Endothelial cell of umbilical vein (primary cell): ENCODE data around the gene ZNF764. TPM values are rescaled to one million over a fixed set of nuclear protein-coding genes. Genes with fewer than 3 reads are reported as not detected.

Experiments used
- BruUV-seq: library from RNA; stranded (reverse); fragments of 400-500 nt; replicated peaks from 2 replicates; lab custom pipeline; 2021; lab: Mats Ljungman, UMichigan
- CTCF ChIA-PET: fragments of 300-600, 350-600 bp; sonication (Branson Sonifier 250); formaldehyde crosslinking; loops from one replicate; lab custom pipeline; 2021; ENCODE audit warnings: antibody characterized with exemption, inconsistent platforms; lab: Charles Lee
- POLR2A ChIA-PET: fragments of 300-600, 350-600 bp; sonication (Branson Sonifier 250); formaldehyde crosslinking; loops from one replicate; lab custom pipeline; 2021; ENCODE audit warnings: antibody characterized with exemption, inconsistent platforms; lab: Charles Lee
- DNase-seq: peaks from one replicate; pipeline ENCODE4 v3.0.0-alpha.2; 2011; ENCODE audit warnings: low read depth, low spot score
- FAIRE-seq: peaks from 2 replicates; lab custom pipeline; 2011; peaks lifted over from hg19 to GRCh38; lab: Jason Lieb, UNC
- H2AFZ ChIP-seq: 2 replicates; pipeline ENCODE4 v1.6.0; 2012; ENCODE audit warnings: low read depth, low read length, control low read depth, inconsistent platforms
- H3K27ac ChIP-seq: 2 replicates; pipeline ENCODE4 v1.5.1; 2011; ENCODE audit warnings: low read depth, mild to moderate bottlenecking, control low read depth, low read length, moderate library complexity; ENCODE audit not compliant: insufficient read depth
- H3K27me3 ChIP-seq, 2 experiments: 2 replicates each; pipeline versions ENCODE4 v1.6.0 to v1.6.1; 2011; ENCODE audit warnings: low read length in 2 of 2, mixed read lengths in 1 of 2; ENCODE audit not compliant: control insufficient read depth in 2 of 2, insufficient read depth in 2 of 2
- H3K36me3 ChIP-seq, 2 experiments: 2 replicates in 1 of 2; 3 replicates in 1 of 2; pipeline ENCODE4 v1.5.1; 2011; ENCODE audit warnings: low read length in 2 of 2, mild to moderate bottlenecking in 1 of 2, moderate library complexity in 1 of 2; ENCODE audit not compliant: control insufficient read depth in 2 of 2, insufficient read depth in 2 of 2; ENCODE audit errors: extremely low read depth in 1 of 2
- H3K4me1 ChIP-seq: 3 replicates; pipeline ENCODE4 v1.5.1; 2011; ENCODE audit warnings: mild to moderate bottlenecking, low read length; ENCODE audit not compliant: control insufficient read depth, insufficient read depth; ENCODE audit errors: extremely low read depth
- H3K4me2 ChIP-seq: 2 replicates; pipeline ENCODE4 v1.6.1; 2011; ENCODE audit warnings: low read length, control low read depth, mixed read lengths; ENCODE audit not compliant: insufficient read depth
- H3K4me3 ChIP-seq, 3 experiments: fragments of 200-600 bp in 1 of 3; sonication (generic), shearing (Covaris generic) in 1 of 3; replicated peaks in 1 of 3; 2 replicates each; pipeline ENCODE4 v1.5.1; 2011 to 2016; ENCODE audit warnings: control low read depth in 3 of 3, low read length in 3 of 3, mild to moderate bottlenecking in 2 of 3, inconsistent platforms in 1 of 3, low read depth in 1 of 3, moderate library complexity in 1 of 3; ENCODE audit not compliant: insufficient read depth in 1 of 3
- H3K79me2 ChIP-seq: 2 replicates; pipeline ENCODE4 v1.6.0; 2012; ENCODE audit warnings: low read length, inconsistent platforms; ENCODE audit not compliant: control insufficient read depth, insufficient read depth
- H3K9ac ChIP-seq: replicated peaks from 2 replicates; pipeline ENCODE3; 2011; ENCODE audit warnings: low read length, control low read depth; ENCODE audit not compliant: insufficient read depth; ENCODE audit errors: extremely low read depth
- H3K9me1 ChIP-seq: replicated peaks from 3 replicates; pipeline ENCODE4 v1.6.0; 2011; ENCODE audit warnings: mild to moderate bottlenecking, low read length; ENCODE audit not compliant: control insufficient read depth, insufficient read depth; ENCODE audit errors: extremely low read depth
- H3K9me3 ChIP-seq: replicated peaks from 2 replicates; pipeline ENCODE4 v1.5.1; 2012; ENCODE audit warnings: low read length, inconsistent platforms; ENCODE audit not compliant: control insufficient read depth, insufficient read depth
- H4K20me1 ChIP-seq: replicated peaks from 2 replicates; pipeline ENCODE3; 2011; ENCODE audit warnings: mild to moderate bottlenecking, low read length; ENCODE audit not compliant: control insufficient read depth, insufficient read depth; ENCODE audit errors: extremely low read depth
- CTCF ChIP-seq, 2 donors: IDR thresholded peaks; 1 replicate in 1 of 2; 2 replicates in 1 of 2; pipeline ENCODE4 v1.5.1; 2011; ENCODE audit warnings: low read length in 2 of 2, mild to moderate bottlenecking in 2 of 2, moderate library complexity in 2 of 2, control low read depth in 1 of 2, inconsistent platforms in 1 of 2, low read depth in 1 of 2; ENCODE audit not compliant: insufficient read depth in 1 of 2; ENCODE audit errors: extremely low read depth in 1 of 2
- EZH2 ChIP-seq: IDR thresholded peaks from 2 replicates; pipeline ENCODE4 v1.6.1; 2012; ENCODE audit warnings: borderline replicate concordance, low read depth, mild to moderate bottlenecking, moderate library complexity, low read length, inconsistent platforms; ENCODE audit not compliant: severe bottlenecking
- FOS ChIP-seq: IDR thresholded peaks from 2 replicates; pipeline ENCODE4 v1.6.1; 2011; ENCODE audit warnings: mild to moderate bottlenecking, low read length, moderate library complexity, borderline replicate concordance; ENCODE audit not compliant: insufficient read depth
- GATA2 ChIP-seq: IDR thresholded peaks from 2 replicates; pipeline ENCODE4 v1.7.0; 2011; ENCODE audit warnings: low read depth, mild to moderate bottlenecking, moderate library complexity, mixed read lengths, low read length; ENCODE audit not compliant: insufficient read length, insufficient read depth
- JUN ChIP-seq: IDR thresholded peaks from 2 replicates; pipeline ENCODE4 v1.6.1; 2011; ENCODE audit warnings: borderline replicate concordance, low read depth; ENCODE audit not compliant: insufficient read length, insufficient read depth
- MAX ChIP-seq: IDR thresholded peaks from 2 replicates; pipeline ENCODE4 v1.6.1; 2011; ENCODE audit not compliant: insufficient read depth, insufficient read length
- MYC ChIP-seq: IDR thresholded peaks from one replicate; pipeline ENCODE4 v1.6.1; 2011; ENCODE audit warnings: mild to moderate bottlenecking, low read depth, low read length
- POLR2A ChIP-seq: IDR thresholded peaks from 2 replicates; pipeline ENCODE4 v1.6.1; 2012; ENCODE audit warnings: low read depth, mild to moderate bottlenecking, control low read depth, low read length
- POLR2AphosphoS5 ChIP-seq: IDR thresholded peaks from 2 replicates; pipeline ENCODE4 v1.6.1; 2012; ENCODE audit warnings: low read depth, mild to moderate bottlenecking, control low read depth, low read length, moderate library complexity; ENCODE audit not compliant: insufficient read depth
- dilution Hi-C: fragments of 300-500 bp; cut with MboI; formaldehyde crosslinking; loops from one replicate; pipeline ENCODE4 v1.15.0; 2019; ENCODE audit warnings: low sequenced_read_pairs; ENCODE audit not compliant: extremely low pct_ligation_motif_present
- intact Hi-C: fragments of 100-400 bp; cut with micrococcal nuclease; formaldehyde crosslinking; loops from one replicate; pipeline ENCODE4 v1.10.0; 2022
- polyA plus RNA-seq, 4 experiments: library from polyadenylated mRNA; depleted of rRNA in 3 of 4; stranded (reverse) in 3 of 4; unstranded in 1 of 4; fragments of >200 nt; gene quantifications; 2 replicates each; pipeline versions ENCODE4 v1.2.1 to v1.2.3, GENCODE V29; 2011 to 2012; ENCODE audit warnings: missing spikeins in 1 of 4
- total RNA-seq: library from RNA; stranded (reverse); gene quantifications from 2 replicates; pipeline ENCODE4 v1.2.3, GENCODE V29; 2021

The ZNF764 gene
- total and polyA plus RNA-seq, 2 donors (not counting 3 experiments of a cell fraction or from before 2014, with no cell fraction given): 5.0 to 12.1 TPM

- CTCF ChIA-PET: no interaction called here
Observed at GRCh38 chr16:30582611-30583340, 24.6 kb upstream of the ZNF764 start.

GRCh38 chr16:30581457-30581856 is 23.3 kb upstream of the ZNF764 start:
- H2AFZ ChIP-seq: no peak overlapping the region
- H3K27ac ChIP-seq: no peak overlapping the region
- no peak overlapping the region for H3K9ac ChIP-seq
- no peaks in the 10 kb centered on the region for H3K9me3 ChIP-seq
- dilution Hi-C loops (no loop called here), intact Hi-C loops (no loop called here)
- peaks cover 28% of the 10 kb centered on the region for H3K79me2 ChIP-seq
- no peaks in the 10 kb centered on the region for H3K9me1 ChIP-seq
- ChIA-PET CTCF (interaction anchor here (1.2 kb wide), 1 partner anchor 17 kb away, joined by 5 read pairs; no protein-coding TSS in a partner anchor), POLR2A (no interaction called here)
- no peak for DNase-seq
- H3K36me3 ChIP-seq: peaks cover 2 to 11% of the 10 kb centered on the region in 2 experiments
- no peak overlapping the region for H3K4me2 ChIP-seq
- TF ChIP-seq POLR2AphosphoS5: no peak
- TF ChIP-seq FOS: no peak
- TF ChIP-seq POLR2A: no peak
- TF ChIP-seq EZH2: no peak
- no peak for TF ChIP-seq JUN
- no peak for TF ChIP-seq GATA2
- TF ChIP-seq MAX: no peak
- no peak for TF ChIP-seq MYC
- no peak for TF ChIP-seq CTCF (IDR thresholded peaks at IDR 0.05; ENCODE audit: extremely low read depth in 1 of 2, insufficient read depth in 1 of 2, low read depth in 1 of 2, low read length in 2 of 2)
- H3K4me3 ChIP-seq: no peak overlapping the region
- FAIRE-seq: no peak
- no TSS peak for BruUV-seq
- H3K4me1 ChIP-seq: peaks cover 7% of the 10 kb centered on the region
- no peaks in the 10 kb centered on the region for H4K20me1 ChIP-seq
- H3K27me3 ChIP-seq: no peaks in the 10 kb centered on the region

More at GRCh38 chr16:30582611-30583340, 24.6 kb upstream of the ZNF764 start:
- Histone ChIP-seq H3K4me2 (no peak overlapping the region), H3K9me3 (no peaks in the 10 kb centered on the region), H3K4me1 (peaks cover 7% of the 10 kb centered on the region), H3K27ac (no peak overlapping the region), H3K79me2 (peaks cover 35% of the 10 kb centered on the region), H3K4me3 (no peak overlapping the region), H3K27me3 (no peaks in the 10 kb centered on the region), H4K20me1 (no peaks in the 10 kb centered on the region), H3K9me1 (no peaks in the 10 kb centered on the region), H3K36me3 (peaks cover 2 to 10% of the 10 kb centered on the region in 2 experiments), H3K9ac (no peak overlapping the region), H2AFZ (no peak overlapping the region)
- TF ChIP-seq JUN: no peak
- DNase-seq: no peak
- BruUV-seq: no TSS peak
- no peak for FAIRE-seq
- dilution Hi-C loops (no loop called here), intact Hi-C loops (no loop called here)
- POLR2A ChIA-PET: no interaction called here
